NCI-H748 (cell line): Measurements from ENCODE around the gene ADD1.
"Not testable (repeated sequence)": the region's sequence is repeated elsewhere in the genome, so short reads cannot be mapped to it uniquely, and the experiment has no call there.

Source experiments
- DNase-seq: peaks from one replicate; lab custom pipeline; 2025; ENCODE audit not compliant: unreplicated experiment; lab: John Stamatoyannopoulos, UW

Gene ADD1

DNA sequence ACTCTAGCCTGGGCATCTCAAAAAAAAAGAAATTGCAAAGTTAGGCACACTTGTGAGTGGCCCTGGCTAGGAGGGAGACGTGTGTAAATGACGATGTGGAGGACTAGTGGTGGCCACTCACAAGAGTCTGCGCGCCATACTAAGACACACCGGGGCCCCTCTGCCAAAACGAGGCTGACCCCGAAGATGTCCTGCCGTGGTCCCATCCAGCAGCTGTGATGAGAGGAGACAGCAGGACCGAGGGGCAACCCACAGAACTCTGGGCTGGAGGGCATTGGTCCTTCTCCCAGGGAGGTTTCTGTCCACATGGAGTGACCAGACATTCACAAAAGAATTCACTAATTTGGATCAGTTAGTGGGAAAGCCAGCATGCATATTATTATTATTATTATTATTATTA is 72.1 kb downstream of the ADD1 start:
- DNase-seq: no peak

DNA sequence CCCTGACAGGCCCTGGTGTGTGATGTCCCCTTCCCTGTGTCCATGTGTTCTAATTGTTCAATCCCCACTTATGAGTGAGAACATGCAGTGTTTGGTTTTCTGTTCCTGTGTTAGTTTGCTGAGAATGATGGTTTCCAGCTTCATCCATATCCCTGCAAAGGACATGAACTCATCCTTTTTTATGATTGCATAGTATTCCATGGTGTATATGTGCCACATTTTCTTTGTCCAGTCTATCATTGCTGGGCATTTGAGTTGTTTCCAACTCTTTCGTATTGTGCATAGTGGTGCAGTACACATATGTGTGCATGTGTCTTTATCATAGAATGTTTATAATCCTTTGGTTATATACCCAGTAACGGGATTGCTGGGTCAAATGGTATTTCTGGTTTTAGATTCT is 73.1 kb downstream of the ADD1 start:
- not testable (repeated sequence) for DNase-seq

DNA sequence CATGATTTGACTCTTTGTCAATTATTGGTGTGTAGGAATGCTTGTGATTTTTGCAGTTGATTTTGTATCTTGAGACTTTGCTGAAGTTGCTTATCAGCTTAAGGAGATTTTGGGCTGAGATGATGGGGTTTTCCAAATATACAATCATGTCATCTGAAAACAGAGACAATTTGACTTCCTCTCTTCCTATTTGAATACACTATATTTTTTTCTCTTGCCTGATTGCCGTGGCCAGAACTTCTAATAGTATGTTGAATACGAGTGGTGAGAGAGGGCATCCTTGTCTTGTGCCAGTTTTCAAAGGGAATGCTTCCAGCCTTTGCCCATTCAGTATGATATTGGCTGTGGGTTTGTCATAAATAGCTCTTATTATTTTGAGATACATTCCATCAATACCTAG is 74.7 kb downstream of the ADD1 start:
- not testable (repeated sequence) for DNase-seq

DNA sequence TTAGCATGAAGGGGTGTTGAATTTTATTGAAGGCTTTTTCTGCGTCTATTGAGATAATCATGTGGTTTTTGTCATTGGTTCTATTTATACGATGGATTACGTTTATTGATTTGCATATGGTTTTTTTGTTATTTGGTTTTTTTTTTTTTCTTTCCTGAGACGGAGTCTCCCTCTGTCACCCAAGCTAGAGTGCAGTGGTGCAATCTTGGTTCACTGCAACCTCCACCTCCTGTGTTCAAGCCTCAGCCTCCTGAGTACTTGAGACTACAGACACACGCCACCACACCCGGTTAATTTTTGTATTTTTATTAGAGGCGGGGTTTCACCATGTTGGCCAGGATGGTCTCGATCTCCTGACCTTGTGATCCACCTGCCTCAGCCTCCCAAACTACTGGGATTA is 75.1 kb downstream of the ADD1 start:
- DNase-seq: not testable (repeated sequence)

DNA sequence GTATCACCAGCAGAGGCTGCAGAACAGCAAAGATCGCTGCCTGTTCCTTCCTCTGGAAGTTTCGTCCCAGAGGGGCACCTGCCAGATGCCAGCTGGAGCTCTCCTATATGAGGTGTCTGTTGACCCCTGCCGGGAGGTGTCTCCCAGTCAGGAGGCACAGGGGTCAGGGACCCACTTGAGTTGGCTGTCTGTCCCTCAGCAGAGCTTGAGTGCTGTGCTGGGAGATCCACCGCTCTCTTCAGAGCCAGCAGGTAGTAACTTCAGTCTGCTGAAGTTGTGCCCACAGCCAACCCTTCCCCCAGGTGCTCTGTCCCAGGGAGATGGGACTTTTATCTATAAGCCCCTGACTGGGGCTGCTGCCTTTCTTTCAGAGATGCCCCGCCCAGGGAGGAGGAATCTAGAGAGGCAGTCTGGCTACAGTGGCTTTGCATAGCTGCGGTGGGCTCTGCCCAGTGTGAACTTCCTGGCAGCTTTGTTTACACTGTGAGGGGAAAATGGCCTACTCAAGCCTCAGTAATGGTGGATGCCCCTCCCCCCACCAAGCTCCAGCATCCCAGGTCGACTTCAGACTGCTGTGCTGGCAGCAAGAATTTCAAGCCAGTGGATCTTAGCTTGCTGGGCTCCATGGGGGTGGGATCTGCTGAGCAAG is 78.9 kb downstream of the ADD1 start:
- peak; percentile 12 for DNase-seq

DNA sequence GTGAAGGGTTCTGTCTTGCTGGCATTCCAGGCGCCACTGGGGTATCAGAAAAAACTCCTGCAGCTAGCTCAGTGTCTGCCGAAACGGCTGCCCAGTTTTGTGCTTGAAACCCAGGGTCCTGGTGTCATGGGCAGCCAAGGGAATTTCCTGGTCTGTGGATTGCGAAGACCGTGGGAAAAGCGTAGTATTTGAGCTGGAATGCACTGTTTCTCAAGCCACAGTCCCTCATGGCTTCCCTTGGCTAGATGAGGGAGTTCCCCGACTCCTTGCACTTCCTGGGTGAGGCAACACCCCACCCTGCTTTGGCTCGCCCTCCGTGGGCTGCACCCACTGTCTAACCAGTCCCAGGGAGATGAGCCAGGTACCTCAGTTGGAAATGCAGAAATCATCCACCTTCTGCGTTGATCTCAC is 79.5 kb downstream of the ADD1 start:
- no peak for DNase-seq

DNA sequence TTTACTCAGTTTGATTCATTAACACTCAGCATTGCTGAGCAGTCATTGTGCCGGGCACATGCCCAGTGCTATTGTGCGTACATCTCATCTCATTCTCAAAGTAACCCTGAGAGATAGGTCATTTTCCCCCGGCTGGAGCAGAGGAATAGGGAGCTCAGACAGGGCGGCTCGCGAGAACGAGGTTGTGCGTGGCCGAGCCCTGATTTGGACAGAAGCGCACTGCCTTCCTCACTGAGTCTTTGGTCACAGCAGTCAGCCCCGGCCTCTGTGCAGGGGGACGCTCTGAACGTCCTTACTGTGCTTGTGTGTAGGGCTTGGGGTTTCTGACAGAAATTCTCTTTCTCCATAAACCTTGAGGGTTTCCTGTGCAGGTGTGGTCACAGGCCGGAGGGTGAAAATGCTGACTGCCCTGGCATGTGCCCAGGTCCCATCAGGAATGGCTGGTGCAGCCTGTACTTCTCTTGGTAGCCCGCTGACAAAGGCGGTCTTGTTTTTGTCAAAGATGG is 80.1 kb downstream of the ADD1 start:
- DNase-seq: no peak

DNA sequence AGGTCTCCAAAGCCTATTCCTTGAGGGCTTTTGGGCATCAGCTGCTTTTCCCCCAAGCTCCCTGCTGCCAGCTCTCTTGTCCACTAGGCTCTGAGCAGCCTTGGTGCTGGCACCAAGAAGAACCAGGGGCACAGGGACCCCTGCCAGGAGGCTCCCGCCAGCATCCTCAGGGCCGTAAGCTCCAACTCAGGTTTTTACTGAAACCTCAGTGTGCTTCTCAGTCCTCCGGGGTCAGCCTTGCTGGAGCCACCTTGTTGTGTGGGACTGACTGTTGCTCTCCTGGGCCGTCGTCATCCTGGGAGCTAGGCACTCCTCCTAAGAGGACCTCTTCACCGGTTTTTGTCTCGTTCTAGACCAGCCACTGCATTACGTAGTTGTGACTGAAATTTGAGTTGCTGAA is 80.6 kb downstream of the ADD1 start:
- no peak for DNase-seq

DNA sequence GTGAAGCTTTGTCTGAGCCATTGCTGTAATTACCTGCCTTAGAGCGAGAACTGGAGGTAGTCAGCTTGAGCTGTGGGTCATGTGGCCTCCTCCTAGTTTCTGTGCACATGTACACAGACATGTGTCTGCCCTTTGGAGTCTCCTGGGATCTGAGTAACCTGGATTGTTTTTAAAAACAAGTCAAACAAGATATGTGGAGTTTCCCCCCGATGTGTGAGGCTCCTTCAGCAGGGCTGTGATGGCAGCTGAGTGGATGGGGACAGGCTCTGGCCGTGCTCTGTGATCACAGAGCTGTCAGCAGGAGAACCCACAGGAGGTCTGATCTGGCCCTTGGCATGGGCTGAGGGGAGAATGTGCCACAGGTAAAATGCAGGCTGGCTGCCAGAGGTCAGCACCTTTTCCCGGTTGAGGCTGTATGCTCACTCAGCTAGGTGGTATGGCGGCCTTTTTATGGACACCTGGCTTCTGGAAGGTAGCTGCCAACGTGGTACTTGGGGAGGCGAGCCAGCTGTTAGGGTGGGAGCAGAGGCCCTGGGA is 81.2 kb downstream of the ADD1 start:
- no peak for DNase-seq

DNA sequence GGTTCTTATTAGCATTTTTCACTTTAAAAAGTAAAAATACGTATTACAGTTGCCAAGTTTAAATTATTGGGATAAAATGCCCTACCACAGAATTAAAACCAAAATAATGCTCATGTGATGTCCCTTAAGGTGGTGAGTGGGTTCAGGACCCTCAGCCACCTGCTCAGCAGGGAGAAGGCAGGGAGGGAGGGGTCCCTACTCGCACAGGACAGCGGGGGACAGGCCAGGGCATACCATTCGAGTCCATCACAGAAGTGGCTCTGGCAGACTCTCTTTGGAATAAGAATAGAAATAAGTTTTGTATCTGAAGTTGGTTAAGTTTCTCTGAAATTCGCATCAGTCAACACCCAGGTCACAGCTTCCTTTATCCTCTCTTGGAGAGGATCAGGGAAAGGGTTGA is 81.9 kb downstream of the ADD1 start:
- DNase-seq: no peak

DNA sequence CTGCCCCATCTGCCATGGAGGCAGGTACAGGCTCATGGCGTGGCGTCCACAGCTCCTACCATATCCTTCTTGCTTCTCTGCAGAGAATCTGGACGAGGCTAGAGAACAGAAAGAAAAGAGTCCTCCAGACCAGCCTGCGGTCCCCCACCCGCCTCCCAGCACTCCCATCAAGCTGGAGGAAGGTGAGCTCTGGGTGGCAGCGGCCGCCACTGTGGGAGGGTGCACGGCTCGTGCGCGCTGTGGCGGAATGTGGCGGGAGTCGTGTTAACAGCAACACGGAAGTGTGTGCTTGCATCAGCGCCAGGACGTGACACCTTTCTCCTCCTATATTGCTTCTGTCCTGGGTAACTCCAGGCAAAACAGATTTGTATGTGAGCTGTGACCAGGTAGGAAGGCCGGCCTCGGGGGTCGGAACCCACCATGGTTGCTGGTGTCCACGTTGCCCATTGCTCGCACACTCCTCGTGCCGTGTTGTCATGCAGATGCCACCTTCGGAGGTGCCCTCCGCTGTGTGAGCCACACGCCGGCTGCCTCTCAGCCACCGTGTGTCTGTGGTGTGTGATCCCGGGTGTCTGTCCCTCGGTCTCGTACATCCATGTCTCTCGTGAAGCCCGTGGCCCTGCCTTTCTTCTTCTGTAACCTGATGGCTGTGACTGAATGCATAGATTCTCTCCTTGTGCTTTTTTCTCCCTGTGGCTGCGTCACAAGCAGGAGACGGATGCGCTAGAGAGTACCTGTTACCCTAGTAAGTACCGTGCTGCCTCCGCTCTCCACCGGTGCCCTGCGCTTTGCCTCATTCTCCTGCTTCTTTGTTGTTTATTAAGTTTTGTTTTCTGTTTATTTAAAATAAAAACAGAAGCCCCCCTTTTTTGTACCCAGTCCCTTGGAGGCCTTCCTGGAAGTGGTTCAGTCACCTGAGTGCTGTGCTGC is 82.6 kb downstream of the ADD1 start:
- DNase-seq: no peak

DNA sequence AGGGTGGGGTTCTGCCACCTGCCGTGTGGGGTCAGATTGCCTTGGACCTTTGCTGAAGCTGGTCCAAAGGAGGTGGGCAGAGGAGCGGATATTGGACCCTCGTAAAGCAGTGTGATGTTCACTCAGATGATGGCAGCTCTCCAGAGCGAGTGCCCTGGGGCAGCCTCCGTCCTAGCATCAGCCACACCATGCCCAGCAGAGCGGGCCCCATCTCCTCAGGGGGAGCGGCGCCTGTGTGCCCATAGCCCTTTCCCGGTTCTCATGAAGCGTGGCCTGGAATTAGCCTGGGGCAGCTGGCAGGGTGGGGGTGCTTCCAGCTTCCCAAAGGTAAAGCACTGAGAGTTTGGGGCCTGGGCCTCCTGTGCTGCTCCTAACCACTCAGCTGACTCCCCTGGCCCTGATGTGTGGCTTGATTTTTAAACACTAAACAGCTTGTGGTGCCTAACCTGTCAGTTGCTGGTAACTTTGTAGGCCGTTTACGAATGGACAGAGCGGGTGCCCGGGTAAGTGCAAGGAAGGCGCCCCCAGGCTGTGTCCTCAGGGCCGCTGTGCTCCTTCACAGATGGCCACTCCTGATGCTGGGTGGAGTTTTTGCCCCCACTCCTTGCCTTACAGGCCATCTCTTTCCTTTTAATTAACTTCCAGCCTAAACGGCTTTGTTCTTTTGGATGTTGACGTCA is 83.5 kb downstream of the ADD1 start:
- no peak for DNase-seq

DNA sequence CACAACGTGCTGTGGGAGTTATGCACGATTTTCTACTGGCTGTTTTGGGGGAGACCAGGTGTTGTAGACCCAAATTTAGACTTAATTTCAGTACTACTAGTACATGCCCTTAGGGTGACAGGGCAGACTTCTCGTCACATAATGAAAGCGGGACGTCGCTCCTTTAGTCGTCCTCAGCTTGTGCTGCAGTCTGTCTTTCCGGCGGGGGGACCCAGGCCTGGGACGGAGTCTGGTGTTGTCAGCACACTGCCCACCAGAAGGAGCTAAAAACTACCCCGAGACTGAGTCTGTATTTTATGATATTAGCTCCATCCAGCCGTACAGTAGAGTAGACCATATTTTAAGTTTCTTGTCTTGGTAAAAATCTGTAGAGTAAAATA is 84.0 kb downstream of the ADD1 start:
- no peak for DNase-seq

DNA sequence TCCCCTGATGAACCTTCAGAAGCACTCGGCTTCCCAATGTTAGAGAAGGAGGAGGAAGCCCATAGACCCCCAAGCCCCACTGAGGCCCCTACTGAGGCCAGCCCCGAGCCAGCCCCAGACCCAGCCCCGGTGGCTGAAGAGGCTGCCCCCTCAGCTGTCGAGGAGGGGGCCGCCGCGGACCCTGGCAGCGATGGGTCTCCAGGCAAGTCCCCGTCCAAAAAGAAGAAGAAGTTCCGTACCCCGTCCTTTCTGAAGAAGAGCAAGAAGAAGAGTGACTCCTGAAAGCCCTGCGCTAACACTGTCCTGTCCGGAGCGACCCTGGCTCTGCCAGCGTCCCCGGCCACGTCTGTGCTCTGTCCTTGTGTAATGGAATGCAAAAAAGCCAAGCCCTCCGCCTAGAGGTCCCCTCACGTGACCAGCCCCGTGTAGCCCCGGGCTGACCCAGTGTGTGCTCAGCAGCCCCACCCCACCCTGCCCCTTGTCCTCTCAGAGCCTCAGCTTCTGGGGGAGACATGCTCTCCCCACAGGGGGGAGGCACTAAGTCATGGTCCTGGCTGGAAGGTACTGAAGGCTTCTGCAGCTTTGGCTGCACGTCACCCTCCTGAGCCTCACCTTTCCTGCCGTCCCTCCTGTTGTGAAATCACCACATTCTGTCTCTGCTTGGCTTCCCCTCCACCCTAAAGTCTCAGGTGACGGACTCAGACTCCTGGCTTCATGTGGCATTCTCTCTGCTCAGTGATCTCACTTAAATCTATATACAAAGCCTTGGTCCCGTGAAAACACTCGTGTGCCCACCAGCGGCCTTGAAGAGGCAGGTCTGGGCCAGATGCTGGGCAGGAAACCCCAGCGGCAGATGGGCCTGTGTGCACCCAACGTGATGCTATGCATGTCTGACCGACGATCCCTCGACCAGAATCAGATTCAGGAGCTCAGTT is 84.9 kb downstream of the ADD1 start:
- no peak for DNase-seq

DNA sequence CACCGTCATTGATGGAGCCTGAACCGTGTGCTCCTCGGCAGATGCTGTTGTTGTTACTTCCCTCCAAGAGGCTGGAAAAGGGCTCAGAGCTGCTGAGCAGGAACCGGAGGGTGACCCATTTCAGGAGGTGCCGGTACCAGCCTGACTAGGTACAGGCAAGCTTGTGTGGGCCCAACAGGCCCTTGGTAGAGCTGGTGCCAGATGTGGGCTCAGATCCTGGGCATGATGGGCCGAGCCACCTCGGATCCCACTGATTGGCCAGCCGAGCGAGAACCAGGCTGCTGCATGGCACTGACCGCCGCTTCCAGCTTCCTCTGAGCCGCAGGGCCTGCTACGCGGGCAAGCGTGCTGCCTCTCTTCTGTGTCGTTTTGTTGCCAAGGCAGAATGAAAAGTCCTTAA is 85.8 kb downstream of the ADD1 start:
- DNase-seq: no peak

DNA sequence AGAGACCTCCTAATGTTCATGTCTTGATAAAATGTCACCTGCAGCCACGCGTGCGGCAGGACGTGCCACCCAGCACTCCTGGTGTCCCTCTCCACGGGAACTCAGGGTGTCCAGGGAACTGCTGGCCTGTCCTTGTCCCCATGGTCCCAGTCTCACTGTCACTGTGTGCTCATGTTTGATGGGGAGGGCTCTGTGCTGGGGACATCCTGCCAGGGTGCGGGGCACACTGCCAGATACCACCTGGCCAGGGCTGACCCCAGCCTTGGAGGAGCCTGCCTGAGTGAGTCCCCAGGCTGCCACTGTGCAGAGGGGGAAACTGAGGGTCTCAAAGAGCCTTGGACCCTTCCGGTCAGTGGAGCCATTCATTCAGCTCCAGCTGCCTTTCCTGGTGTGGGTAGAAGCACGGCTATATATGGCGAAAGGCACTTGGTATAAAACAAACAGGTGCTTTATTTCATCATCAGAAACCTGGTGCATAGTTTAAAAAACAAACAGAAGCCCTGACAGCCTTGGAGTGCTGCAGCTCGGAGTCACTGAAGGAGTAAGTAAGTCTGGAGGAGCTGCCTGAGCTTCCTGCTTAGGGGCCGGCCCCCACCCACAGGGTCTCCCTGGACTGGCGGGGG is 86.6 kb downstream of the ADD1 start:
- DNase-seq: no peak

DNA sequence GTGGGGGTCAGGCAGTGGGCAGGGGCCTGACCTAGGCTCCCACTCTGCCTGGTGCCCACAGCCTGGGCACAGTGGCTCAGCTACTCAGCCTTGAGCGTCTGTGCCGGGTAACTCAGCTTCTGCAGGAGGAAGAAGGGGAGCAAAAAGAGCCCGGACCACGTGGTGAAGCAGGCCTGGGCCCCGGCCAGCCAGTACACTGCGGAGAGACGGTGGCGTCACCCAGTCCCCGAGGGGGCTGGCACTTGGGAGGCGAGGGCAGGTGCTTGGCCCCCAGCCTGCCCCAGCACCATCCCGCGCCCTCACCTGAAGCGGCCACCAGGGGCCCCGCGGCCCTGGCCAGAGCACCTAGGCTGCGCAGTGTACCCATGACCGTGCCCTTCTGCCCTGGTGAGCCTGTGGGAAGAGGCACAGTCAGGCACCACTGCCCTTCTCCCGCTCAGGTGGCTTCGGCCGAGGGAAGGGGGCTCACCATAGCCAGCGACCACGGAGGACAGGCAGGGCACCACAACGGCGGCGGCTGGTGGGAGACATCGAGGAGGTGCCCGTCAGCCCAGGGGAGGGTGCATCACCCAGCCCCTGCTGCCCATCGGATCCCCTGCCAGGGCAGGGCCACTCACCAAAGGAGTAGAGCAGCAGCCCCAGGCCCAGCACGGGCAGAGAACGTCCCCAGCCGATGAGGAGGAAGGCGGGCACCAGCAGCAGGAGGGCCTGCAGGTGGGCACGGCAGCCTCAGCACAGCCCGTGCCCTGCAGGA is 87.3 kb downstream of the ADD1 start:
- no peak for DNase-seq

DNA sequence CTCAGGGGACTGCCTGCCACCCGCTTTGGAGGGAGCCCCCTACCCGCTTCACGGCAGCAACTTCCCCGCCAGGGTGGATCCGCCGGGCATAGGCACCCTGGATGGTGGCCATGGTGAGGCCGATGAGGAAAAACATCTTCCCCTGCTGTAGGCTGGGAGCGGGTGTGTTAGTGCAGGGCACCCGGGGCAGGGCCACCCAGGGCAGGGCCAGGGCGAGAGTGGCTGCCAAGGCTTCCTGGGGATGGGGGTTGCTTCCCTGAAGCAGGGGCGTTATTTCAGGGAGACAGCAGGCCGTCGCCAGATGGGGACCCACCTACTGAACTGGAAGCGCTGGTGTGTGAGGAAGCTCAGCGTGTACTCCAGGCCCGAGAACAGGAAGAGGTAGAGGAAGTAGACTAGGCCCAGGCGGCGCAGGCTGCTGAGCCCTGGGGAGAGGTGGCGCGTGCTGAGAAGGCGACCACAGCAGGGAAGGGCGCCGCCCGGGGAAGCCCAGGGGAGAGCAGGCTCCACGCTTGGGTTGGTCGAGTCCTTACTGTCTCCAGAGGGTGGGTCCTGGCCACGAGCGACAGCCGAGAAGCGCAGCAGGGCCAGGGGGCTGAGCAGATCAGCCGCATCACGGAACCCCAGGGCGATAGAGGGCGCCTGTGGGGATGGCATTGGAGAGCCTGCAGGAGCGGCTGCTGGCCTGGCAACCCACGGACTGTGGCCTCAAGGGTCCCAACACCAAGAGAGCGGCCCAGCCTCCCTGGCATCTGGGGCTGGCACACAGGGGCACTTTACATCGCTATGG is 88.1 kb downstream of the ADD1 start:
- DNase-seq: no peak
